ENCODE results near the gene PAXIP1. TPM values are rescaled to one million over a fixed set of nuclear protein-coding genes. Genes with fewer than 3 reads are reported as not detected.

Gene PAXIP1
- total RNA-seq, 2 experiments from 2014 or later, result 6.4 to 6.7 TPM

DNA sequence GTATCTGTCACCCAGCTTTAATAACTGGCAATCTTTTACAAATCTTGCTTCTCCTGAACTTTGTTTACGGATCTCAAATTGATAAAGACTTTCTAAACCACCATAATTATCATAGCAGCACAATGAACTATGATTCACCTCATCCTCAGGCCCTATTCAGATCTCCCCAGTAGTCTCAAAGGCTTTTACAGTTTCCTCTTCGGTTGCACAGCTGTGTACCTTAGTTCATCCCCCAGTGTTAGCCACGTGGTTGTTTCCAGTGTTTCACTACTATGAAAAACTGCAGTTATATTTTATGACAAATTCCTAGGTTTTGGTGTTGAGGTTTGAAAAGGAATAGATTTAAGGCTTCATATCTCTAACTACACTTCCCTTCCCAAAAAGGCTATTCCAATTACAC, 24.9 kb downstream of the PAXIP1 start:
- Mint-ChIP-seq H3K4me1 (ENCODE audit: low read depth) (no peaks in the 10 kb centered on the region), H3K9me3 (no peaks in the 10 kb centered on the region), H3K27me3 (no peaks in the 10 kb centered on the region), H3K4me3 (no peak overlapping the region), H3K27ac (no peak overlapping the region), H3K36me3 (ENCODE audit: low read depth) (peaks cover 51% of the 10 kb centered on the region)
- ChIA-PET CTCF (interaction anchor here (1.2 kb wide), 1 partner anchor 22 kb away, joined by 3 read pairs; no protein-coding TSS in a partner anchor), POLR2A (no interaction called here)
- Histone ChIP-seq H3K27ac (ENCODE audit: low read depth in 1 of 2, low read length in 2 of 2) (no peak overlapping the region), H3K4me1 (ENCODE audit: insufficient read depth, low read length) (no peaks in the 10 kb centered on the region), H3K4me3 (ENCODE audit: low read length) (no peak overlapping the region), H3K36me3 (ENCODE audit: insufficient read depth, low read length) (peaks cover 24% of the 10 kb centered on the region), H3K27me3 (ENCODE audit: control insufficient read depth in 1 of 2, insufficient read depth in 2 of 2, low read length in 2 of 2) (no peaks in the 10 kb centered on the region), H3K9me3 (ENCODE audit: control insufficient read depth in 1 of 2, insufficient read depth in 1 of 2, low read length in 2 of 2) (no peaks in the 10 kb centered on the region)
- DNase-seq (no peak), ATAC-seq (ENCODE audit: poor library complexity) (no peak)
- intact Hi-C loops (cut with DNase I, micrococcal nuclease), result no loop called here
- TF ChIP-seq, protein P1, sequence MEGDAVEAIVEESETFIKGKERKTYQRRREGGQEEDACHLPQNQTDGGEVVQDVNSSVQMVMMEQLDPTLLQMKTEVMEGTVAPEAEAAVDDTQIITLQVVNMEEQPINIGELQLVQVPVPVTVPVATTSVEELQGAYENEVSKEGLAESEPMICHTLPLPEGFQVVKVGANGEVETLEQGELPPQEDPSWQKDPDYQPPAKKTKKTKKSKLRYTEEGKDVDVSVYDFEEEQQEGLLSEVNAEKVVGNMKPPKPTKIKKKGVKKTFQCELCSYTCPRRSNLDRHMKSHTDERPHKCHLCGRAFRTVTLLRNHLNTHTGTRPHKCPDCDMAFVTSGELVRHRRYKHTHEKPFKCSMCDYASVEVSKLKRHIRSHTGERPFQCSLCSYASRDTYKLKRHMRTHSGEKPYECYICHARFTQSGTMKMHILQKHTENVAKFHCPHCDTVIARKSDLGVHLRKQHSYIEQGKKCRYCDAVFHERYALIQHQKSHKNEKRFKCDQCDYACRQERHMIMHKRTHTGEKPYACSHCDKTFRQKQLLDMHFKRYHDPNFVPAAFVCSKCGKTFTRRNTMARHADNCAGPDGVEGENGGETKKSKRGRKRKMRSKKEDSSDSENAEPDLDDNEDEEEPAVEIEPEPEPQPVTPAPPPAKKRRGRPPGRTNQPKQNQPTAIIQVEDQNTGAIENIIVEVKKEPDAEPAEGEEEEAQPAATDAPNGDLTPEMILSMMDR (IDR thresholded peaks at IDR 0.05), result no peak

DNA sequence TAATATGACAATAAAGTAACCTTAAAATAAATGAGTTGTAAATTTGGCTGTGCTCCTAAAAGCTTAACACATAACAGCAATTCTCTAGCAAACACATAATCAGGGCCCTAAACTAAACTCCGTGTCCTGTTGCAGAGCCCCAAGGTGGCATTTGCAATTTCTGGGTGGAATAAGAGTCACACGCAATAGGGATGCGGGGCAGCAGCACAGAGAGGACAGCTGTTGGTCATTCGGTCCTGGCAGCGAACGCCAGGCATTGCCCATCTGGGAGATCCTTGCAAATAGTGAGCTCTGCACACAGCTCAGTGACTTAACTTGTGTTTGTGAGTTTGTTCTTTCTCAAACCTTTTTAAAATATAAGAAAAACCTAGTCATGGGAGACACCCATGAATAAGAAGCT, 25.7 kb downstream of the PAXIP1 start:
- Mint-ChIP-seq H3K36me3 (ENCODE audit: low read depth) (peaks cover 58% of the 10 kb centered on the region), H3K4me3 (no peak overlapping the region), H3K4me1 (ENCODE audit: low read depth) (no peaks in the 10 kb centered on the region), H3K27me3 (no peaks in the 10 kb centered on the region), H3K27ac (no peak overlapping the region), H3K9me3 (no peaks in the 10 kb centered on the region)
- DNase-seq (no peak), ATAC-seq (ENCODE audit: poor library complexity) (no peak)
- TF ChIP-seq, protein P1 (IDR thresholded peaks at IDR 0.05), result no peak
- ChIA-PET POLR2A (no interaction called here), CTCF (interaction anchor here (0.7 to 1.2 kb wide), 2 partner anchors 22 to 50 kb away, joined by 3 read pairs; no protein-coding TSS in a partner anchor)
- H3K27me3 ChIP-seq (ENCODE audit: control insufficient read depth in 1 of 2, insufficient read depth in 2 of 2, low read length in 2 of 2), result no peaks in the 10 kb centered on the region
- intact Hi-C loops (cut with DNase I, micrococcal nuclease), result no loop called here
- no peaks in the 10 kb centered on the region for H3K9me3 ChIP-seq (ENCODE audit: control insufficient read depth in 1 of 2, insufficient read depth in 1 of 2, low read length in 2 of 2)
- H3K4me1 ChIP-seq (ENCODE audit: insufficient read depth, low read length), result no peaks in the 10 kb centered on the region
- no peak overlapping the region for H3K27ac ChIP-seq (ENCODE audit: low read depth in 1 of 2, low read length in 2 of 2)
- peaks cover 24% of the 10 kb centered on the region for H3K36me3 ChIP-seq (ENCODE audit: insufficient read depth, low read length)
- no peak overlapping the region for H3K4me3 ChIP-seq (ENCODE audit: low read length)

DNA sequence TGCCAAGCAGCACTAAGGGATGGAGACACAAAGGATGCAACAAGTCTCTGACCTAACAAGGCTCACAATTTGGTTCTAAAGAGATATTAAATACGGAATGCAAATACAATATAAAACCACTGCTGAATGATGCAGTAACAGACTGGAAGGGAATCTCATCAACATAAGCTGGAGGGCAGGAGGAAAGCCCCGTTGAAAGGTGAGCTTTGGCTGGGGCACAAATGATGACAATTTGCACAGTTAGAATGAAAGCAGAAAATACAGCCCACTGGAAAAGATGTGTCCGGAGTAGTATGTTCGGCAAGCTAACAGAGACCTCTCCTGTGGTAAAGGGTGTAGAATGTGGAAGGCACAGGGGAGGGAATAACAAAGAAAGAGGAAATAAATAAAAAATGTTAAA, 26.1 kb downstream of the PAXIP1 start:
- Histone ChIP-seq H3K27ac (ENCODE audit: low read depth in 1 of 2, low read length in 2 of 2) (no peak overlapping the region), H3K4me3 (ENCODE audit: low read length) (no peak overlapping the region), H3K4me1 (ENCODE audit: insufficient read depth, low read length) (no peaks in the 10 kb centered on the region), H3K27me3 (ENCODE audit: control insufficient read depth in 1 of 2, insufficient read depth in 2 of 2, low read length in 2 of 2) (no peaks in the 10 kb centered on the region), H3K36me3 (ENCODE audit: insufficient read depth, low read length) (peaks cover 24% of the 10 kb centered on the region), H3K9me3 (ENCODE audit: control insufficient read depth in 1 of 2, insufficient read depth in 1 of 2, low read length in 2 of 2) (no peaks in the 10 kb centered on the region)
- Mint-ChIP-seq H3K4me3 (no peak overlapping the region), H3K36me3 (ENCODE audit: low read depth) (peaks cover 59% of the 10 kb centered on the region), H3K27ac (no peak overlapping the region), H3K9me3 (no peaks in the 10 kb centered on the region), H3K4me1 (ENCODE audit: low read depth) (no peaks in the 10 kb centered on the region), H3K27me3 (no peaks in the 10 kb centered on the region)
- CTCF ChIA-PET, result interaction anchor here (0.7 to 1.2 kb wide), 2 partner anchors 21 to 49 kb away, joined by 3 read pairs; no protein-coding TSS in a partner anchor
- intact Hi-C loops (cut with DNase I, micrococcal nuclease), result no loop called here
- ATAC-seq (ENCODE audit: poor library complexity) (no peak), DNase-seq (no peak)
- POLR2A ChIA-PET, result no interaction called here
- TF ChIP-seq, protein P1 (IDR thresholded peaks at IDR 0.05), result no peak
